Keratinocyte (primary cell): ENCODE data around the gene BMPR1B. TPM values are rescaled to one million over a fixed set of nuclear protein-coding genes. Genes with fewer than 3 reads are reported as not detected.

ENCODE experiments used
- DNase-seq: peaks from one replicate; pipeline ENCODE4 v3.0.0-alpha.2; 2011; ENCODE audit warnings: low read depth, missing footprints, low spot score
- FAIRE-seq: peaks from 2 replicates; lab custom pipeline; 2011; peaks lifted over from hg19 to GRCh38; lab: Jason Lieb, UNC
- H2AFZ ChIP-seq: 2 replicates; pipeline ENCODE4 v1.6.0; 2012; ENCODE audit warnings: low read length, control low read depth, inconsistent platforms; ENCODE audit not compliant: control insufficient read depth
- H3K27ac ChIP-seq: 2 replicates; pipeline ENCODE4 v1.5.1; 2011; ENCODE audit warnings: low read length; ENCODE audit not compliant: control insufficient read depth, insufficient read depth
- H3K27me3 ChIP-seq: 3 replicates; pipeline ENCODE4 v1.6.0; 2011; ENCODE audit warnings: low read length; ENCODE audit not compliant: control insufficient read depth, insufficient read depth; ENCODE audit errors: extremely low read depth
- H3K36me3 ChIP-seq, 2 experiments: 2 replicates in 1 of 2; 3 replicates in 1 of 2; pipeline ENCODE4 v1.5.1; 2011; ENCODE audit warnings: low read length in 2 of 2, mild to moderate bottlenecking in 1 of 2; ENCODE audit not compliant: control insufficient read depth in 2 of 2, insufficient read depth in 2 of 2; ENCODE audit errors: extremely low read depth in 1 of 2
- H3K4me1 ChIP-seq: 3 replicates; pipeline ENCODE4 v1.5.1; 2011; ENCODE audit warnings: low read length; ENCODE audit not compliant: control insufficient read depth, insufficient read depth; ENCODE audit errors: extremely low read depth
- H3K4me2 ChIP-seq: 3 replicates; pipeline ENCODE4 v1.6.0; 2011; ENCODE audit warnings: low read depth, low read length; ENCODE audit not compliant: control insufficient read depth, insufficient read depth; ENCODE audit errors: extremely low read depth
- H3K4me3 ChIP-seq, 3 experiments: fragments of 200-600 bp in 1 of 3; sonication (generic) in 1 of 3; 2 replicates in 2 of 3; 3 replicates in 1 of 3; pipeline ENCODE4 v1.5.1; 2011 to 2016; ENCODE audit warnings: low read length in 3 of 3, mild to moderate bottlenecking in 3 of 3, control low read depth in 2 of 3, inconsistent platforms in 1 of 3, low read depth in 1 of 3, mixed read lengths in 1 of 3, mixed run types in 1 of 3, moderate library complexity in 1 of 3; ENCODE audit not compliant: control insufficient read depth in 2 of 3, insufficient read depth in 2 of 3; ENCODE audit errors: extremely low read depth in 1 of 3
- H3K79me2 ChIP-seq: 2 replicates; pipeline ENCODE4 v1.6.0; 2012; ENCODE audit warnings: low read length; ENCODE audit not compliant: control insufficient read depth, insufficient read depth
- H3K9ac ChIP-seq: 3 replicates; pipeline ENCODE4 v1.6.0; 2011; ENCODE audit warnings: low read length; ENCODE audit not compliant: control insufficient read depth, insufficient read depth; ENCODE audit errors: extremely low read depth
- H3K9me1 ChIP-seq: 3 replicates; pipeline ENCODE4 v1.6.0; 2011; ENCODE audit warnings: low read length; ENCODE audit not compliant: control insufficient read depth, insufficient read depth; ENCODE audit errors: extremely low read depth
- H3K9me3 ChIP-seq: 2 replicates; pipeline ENCODE4 v1.5.1; 2012; ENCODE audit warnings: low read depth, low read length; ENCODE audit not compliant: control insufficient read depth
- H4K20me1 ChIP-seq: 3 replicates; pipeline ENCODE4 v1.6.0; 2011; ENCODE audit warnings: low read length; ENCODE audit not compliant: control insufficient read depth, insufficient read depth; ENCODE audit errors: extremely low read depth
- CTCF ChIP-seq, 3 experiments: IDR thresholded peaks in 1 of 3; conservative IDR thresholded peaks in 1 of 3; optimal IDR thresholded peaks in 1 of 3; 2 replicates in 2 of 3; 3 replicates in 1 of 3; pipeline versions ENCODE3 to v1.5.1; 2011; ENCODE audit warnings: low read length in 3 of 3, mild to moderate bottlenecking in 3 of 3, moderate library complexity in 2 of 3, control low read depth in 1 of 3, inconsistent platforms in 1 of 3; ENCODE audit not compliant: insufficient read depth in 2 of 3; ENCODE audit errors: extremely low read depth in 1 of 3
- EZH2 ChIP-seq: IDR thresholded peaks from one replicate; pipeline ENCODE4 v1.6.1; 2012; ENCODE audit warnings: inconsistent platforms, mild to moderate bottlenecking, low read length, moderate library complexity
- dilution Hi-C: fragments of 300-500 bp; cut with MboI; formaldehyde crosslinking; loops from one replicate; pipeline ENCODE4 v1.7.0; 2020; ENCODE audit warnings: low sequenced_read_pairs; ENCODE audit not compliant: extremely low pct_ligation_motif_present
- polyA plus RNA-seq, 5 experiments: library from polyadenylated mRNA; depleted of rRNA in 3 of 5; stranded (reverse) in 3 of 5; stranded (forward) in 1 of 5; unstranded in 1 of 5; fragments of >200 nt; gene quantifications; 1 replicate in 1 of 5; 2 replicates in 3 of 5; 3 replicates in 1 of 5; pipeline versions ENCODE4 v1.2.1 to v1.2.3, GENCODE V29; 2011 to 2012; ENCODE audit warnings: missing spikeins in 2 of 5, low read depth in 1 of 5, low replicate concordance in 1 of 5

The BMPR1B gene
- polyA plus RNA-seq, 1 donor (not counting 4 experiments of a cell fraction or from before 2014, with no cell fraction given) = 0.89 TPM

DNA sequence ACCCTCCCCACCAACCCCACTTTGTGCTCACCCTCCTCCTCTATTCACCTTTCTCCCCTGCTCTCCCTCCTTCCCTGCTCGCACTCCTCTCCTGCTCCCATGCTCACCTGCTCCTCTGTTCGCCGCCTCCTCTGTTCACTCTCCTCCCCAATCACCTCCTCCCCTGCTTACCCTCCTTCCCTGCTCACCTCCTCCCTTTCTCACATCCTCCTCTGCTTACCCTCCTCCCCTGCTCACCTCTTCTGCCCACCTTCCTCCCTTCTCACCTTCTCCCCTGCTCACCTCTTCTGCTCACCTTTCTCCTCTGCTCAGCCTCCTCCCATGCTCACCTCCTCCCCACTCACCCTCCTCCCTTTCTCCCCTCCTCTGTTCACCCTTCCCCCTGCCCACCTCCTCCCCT, 433.8 kb downstream of the BMPR1B start:
- no peaks in the 10 kb centered on the region for H3K9me1 ChIP-seq
- no peaks in the 10 kb centered on the region for H3K36me3 ChIP-seq
- no peaks in the 10 kb centered on the region for H4K20me1 ChIP-seq
- no peak overlapping the region for H3K4me3 ChIP-seq
- DNase-seq = no peak
- no peak overlapping the region for H3K9ac ChIP-seq
- H3K27ac ChIP-seq = no peak overlapping the region
- dilution Hi-C loops = no loop called here
- TF ChIP-seq EZH2 (no peak), CTCF (optimal IDR thresholded peaks at IDR 0.05 in 1 of 3, IDR thresholded peaks at IDR 0.05 in 1 of 3, conservative IDR thresholded peaks at IDR 0.05 in 1 of 3; ENCODE audit: extremely low read depth in 1 of 3, insufficient read depth in 2 of 3, low read length in 3 of 3) (no peak)
- H3K9me3 ChIP-seq = no peaks in the 10 kb centered on the region
- H2AFZ ChIP-seq = no peak overlapping the region
- FAIRE-seq = no peak
- H3K4me2 ChIP-seq = no peak overlapping the region
- H3K4me1 ChIP-seq = no peaks in the 10 kb centered on the region
- no peaks in the 10 kb centered on the region for H3K79me2 ChIP-seq
- no peaks in the 10 kb centered on the region for H3K27me3 ChIP-seq

- Histone ChIP-seq H3K4me3 (no peak overlapping the region), H3K9ac (no peak overlapping the region), H3K9me3 (no peaks in the 10 kb centered on the region), H3K27me3 (no peaks in the 10 kb centered on the region), H3K27ac (no peak overlapping the region), H3K36me3 (no peaks in the 10 kb centered on the region), H3K79me2 (no peaks in the 10 kb centered on the region), H3K9me1 (no peaks in the 10 kb centered on the region), H2AFZ (no peak overlapping the region), H3K4me1 (no peaks in the 10 kb centered on the region), H4K20me1 (no peaks in the 10 kb centered on the region), H3K4me2 (no peak overlapping the region)
- FAIRE-seq = no peak
- dilution Hi-C loops = no loop called here
- TF ChIP-seq EZH2 (no peak), CTCF (optimal IDR thresholded peaks at IDR 0.05 in 1 of 3, IDR thresholded peaks at IDR 0.05 in 1 of 3, conservative IDR thresholded peaks at IDR 0.05 in 1 of 3; ENCODE audit: extremely low read depth in 1 of 3, insufficient read depth in 2 of 3, low read length in 3 of 3) (no peak)
- no peak for DNase-seq
These were observed 435.9 kb downstream of the BMPR1B start for GRCh38 chr4:95193391-95194224.
